Endometrial microvascular endothelial cells (primary cell): ENCODE data around the gene AGAP1. TPM values are rescaled to one million over a fixed set of nuclear protein-coding genes. Genes with fewer than 3 reads are reported as not detected.
"Not testable (repeated sequence)": the region's sequence is repeated elsewhere in the genome, so short reads cannot be mapped to it uniquely, and the experiment has no call there.

ENCODE experiments used
- in situ Hi-C: cut with HindIII; loops from 2 replicates; pipeline ENCODE4 v1.10.0; 2017; ENCODE audit warnings: low sequenced_read_pairs, low pct_unique_long_range_greater_than_20kb; ENCODE audit errors: inconsistent ontology term
- total RNA-seq: library from RNA; depleted of rRNA; stranded (reverse); fragments of >200 nt; gene quantifications from one replicate; pipeline ENCODE4 v1.2.3, GENCODE V29; 2015; ENCODE audit errors: inconsistent ontology term

AGAP1 gene
- total RNA-seq, 1 donor from 2014 or later, result 19.4 TPM

DNA sequence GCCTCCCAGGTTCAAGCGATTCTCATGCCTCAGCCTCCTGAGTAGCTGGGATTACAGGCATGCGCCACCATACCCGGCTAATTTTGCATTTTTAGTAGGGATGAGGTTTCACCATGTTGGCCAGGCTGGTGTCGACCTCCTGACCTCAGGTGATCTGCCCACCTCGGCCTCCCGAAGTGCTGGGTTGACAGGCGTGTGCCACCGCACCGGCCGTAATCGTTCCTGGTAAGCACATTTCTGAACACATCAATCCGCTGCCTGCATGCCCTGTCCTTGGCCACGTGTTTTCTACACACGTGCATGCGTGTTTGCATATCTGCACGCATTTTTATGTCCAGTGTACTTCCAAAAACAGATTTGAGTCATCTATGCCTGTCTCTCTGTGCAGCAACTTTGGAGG, 597.0 kb downstream of the AGAP1 start:
- in situ Hi-C loops, result not testable (repeated sequence)

DNA sequence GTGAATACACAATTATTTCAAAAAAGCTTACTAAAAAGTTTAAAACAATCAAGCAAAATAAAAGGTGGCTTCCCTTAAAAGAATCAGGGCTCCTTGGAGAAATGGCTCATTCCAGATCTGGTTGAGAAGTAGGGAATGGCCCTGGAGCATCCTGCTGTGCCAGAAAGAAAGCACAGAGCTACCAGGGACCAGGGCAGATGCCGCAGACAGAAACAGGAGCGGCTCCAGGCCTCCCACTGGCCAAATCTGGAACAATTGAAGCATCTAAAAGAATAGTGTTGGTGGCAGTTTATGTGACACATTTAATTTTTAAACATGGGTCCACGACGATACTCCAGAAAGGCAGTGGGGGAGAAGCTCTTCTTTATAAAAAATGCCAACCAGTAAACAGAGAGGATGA, 598.9 kb downstream of the AGAP1 start:
- in situ Hi-C loops, result no loop called here

DNA sequence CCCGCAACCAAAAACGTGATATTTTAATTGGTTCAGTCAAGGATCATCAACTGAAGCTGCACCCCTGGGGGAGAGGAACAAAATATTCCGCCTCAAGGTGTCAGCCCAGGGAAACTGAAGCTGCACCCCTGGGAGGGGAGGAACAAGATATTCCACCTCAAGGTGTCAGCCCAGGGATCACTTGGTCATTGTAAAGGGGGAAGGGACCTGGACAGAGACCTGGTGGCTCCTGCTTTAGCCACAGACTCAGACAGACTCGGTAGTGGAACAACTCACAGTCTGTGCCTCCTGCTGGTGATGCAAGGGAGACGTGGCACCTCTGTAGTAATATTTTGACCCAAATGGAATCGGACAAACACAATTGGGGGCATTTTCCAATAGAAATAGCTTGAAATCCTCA, 599.3 kb downstream of the AGAP1 start:
- in situ Hi-C loops, result no loop called here

DNA sequence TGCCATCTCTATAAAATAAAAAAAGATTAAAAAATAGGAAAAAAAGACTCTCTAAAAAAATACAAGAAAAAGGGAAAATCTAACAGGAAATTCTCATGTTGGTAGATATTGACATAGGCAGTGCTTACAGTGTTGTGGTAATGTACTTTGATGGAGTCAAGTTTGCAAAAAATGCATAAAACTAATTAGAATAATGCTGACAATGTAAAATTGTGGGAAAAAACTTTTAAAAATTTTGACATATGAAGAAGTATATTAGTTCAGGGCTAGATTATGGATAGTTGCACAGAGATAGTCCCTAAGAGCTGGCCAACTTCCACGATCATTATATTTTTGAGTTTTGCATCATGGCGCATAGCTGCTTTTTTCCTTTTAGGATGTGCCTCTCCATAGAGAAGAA, 601.7 kb downstream of the AGAP1 start:
- in situ Hi-C loops, result no loop called here

DNA sequence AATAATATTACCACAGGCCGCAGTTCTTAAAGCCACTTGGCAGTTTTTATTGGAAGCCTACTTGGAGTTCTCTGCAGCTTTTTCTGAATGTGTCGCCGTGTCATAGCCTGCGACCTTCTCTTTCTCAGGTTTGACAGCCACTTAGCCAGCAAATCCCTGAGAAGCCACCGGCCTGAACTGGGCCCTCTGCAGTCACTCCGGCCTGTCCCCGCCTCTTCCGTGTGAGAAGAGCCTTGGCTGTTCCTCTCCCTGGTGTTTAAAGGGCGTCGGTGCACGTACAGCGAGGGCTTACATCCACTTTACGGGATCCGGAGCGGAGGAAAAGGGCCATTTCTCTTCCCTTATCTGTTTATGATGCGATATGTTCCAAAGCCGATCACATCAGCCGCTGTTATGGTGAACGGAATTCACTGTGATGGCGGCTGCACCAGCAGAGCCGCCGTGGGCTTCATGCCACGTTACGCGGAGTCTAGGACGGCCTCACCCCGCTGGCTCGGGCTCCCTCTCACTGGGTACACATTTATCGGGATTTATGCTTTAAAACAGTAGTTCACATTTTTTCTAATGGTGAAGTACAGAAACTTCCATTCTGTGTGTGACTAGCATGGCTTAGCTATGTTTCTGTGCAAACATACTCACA, 607.6 kb downstream of the AGAP1 start:
- in situ Hi-C loops, result no loop called here

DNA sequence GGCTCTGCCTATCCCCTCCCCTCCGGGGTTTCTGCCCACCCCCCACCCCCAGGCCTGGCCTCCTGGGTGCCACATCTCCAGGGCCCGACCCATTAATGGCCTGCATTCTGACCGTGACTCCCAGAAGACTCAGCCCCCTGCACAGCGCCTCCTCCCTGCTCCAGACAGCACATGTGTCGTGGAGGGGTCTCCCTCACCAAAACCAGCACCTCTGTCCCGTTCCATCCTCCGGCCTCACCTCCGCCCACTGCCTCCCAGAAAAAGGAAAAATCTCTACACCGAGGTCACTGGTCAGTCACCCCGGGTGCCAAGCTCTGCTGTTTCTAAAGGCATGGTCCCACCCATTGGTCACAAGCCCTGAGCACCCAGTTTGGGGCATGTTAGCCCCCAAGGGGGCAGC, 609.1 kb downstream of the AGAP1 start:
- in situ Hi-C loops, result no loop called here

DNA sequence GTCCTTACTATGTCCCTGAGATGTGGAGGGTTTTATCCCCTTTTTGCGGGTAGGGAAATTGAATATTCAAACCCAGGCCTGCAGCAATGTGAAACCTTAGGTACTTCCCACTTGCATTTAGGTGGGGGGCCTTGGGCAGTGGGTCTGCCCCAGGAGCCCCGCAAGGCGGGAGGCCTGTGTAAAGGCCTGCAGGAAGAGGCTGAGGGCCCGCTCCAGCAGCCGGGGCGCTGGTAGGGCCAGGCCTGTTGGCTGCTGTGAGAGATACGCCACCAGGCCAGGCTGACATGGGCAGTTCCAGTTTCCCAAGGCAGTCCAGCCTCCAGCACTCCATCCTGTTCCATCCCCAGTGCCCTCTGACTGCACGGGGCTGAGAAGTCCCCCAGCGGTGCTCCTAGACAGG, 610.1 kb downstream of the AGAP1 start:
- in situ Hi-C loops, result no loop called here

DNA sequence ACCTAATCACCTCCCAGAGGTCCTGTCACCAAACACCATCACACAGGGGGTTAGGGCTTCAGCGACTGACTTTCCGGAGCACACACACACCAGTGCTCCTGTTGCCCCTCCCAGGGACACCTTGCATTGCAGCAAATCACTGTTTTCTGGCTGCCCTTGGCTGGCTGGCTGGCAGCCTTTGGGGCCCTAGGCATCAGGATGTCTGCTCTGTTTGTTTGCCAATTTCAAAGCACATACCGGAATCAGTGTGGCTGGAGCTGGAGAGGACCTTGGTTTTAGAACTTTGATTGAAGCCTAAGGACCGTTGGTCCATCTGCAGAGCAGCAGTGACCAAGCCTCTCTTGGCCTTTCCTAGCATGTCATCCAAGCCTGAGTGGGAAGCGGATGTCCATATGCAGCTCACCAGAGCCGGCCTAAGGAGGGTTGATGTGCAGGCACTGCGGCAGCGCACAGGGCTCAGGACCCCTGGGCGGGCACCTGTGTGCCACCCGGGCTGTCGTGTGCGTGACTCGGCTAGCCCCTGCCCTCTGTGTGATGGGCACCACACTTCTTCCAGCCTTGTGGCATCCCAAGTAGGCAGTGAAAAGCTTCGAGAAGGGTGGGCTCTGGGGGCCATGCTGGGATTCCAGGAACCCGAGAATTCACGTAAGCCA, 612.2 kb downstream of the AGAP1 start:
- in situ Hi-C loops, result no loop called here

DNA sequence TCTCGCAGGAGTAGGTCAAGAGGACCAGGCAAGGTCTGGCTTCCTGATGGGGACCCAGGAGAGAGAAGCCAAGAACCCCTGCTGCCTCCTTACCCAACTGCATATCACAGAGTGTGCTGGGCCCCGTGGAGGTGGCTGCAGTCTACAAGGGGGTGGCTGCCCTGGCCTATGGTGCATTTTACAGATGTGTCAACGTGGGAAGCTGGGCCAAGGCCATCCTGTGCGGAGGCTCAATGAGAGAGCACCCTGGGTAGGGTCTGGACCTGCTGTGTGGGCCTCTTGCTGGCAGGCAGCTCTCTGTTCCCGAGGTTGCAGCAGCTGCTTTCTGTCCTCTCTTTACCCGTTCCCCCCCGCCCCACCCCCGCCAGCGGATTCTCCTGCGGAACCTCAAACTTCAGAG, 612.9 kb downstream of the AGAP1 start:
- in situ Hi-C loops, result no loop called here

DNA sequence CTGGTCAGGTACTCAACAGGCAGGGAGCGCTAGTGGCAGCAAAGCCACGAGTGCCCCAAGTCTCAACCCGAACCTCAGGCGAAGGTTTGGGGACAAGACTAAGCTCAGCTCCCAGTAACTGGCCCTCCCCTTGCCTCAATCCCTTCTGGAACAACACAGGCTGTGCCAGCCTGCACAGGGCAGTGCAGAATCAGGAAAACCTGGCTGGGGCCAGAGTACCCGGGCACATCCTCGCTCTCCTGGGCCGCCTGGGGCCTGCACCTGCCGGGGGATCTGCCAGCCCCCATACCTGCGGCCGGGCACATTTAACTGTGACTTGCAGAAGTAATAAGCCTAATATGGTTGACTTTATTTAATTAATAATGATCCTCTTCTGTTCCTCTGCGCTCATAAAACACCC, 613.7 kb downstream of the AGAP1 start:
- in situ Hi-C loops, result no loop called here

DNA sequence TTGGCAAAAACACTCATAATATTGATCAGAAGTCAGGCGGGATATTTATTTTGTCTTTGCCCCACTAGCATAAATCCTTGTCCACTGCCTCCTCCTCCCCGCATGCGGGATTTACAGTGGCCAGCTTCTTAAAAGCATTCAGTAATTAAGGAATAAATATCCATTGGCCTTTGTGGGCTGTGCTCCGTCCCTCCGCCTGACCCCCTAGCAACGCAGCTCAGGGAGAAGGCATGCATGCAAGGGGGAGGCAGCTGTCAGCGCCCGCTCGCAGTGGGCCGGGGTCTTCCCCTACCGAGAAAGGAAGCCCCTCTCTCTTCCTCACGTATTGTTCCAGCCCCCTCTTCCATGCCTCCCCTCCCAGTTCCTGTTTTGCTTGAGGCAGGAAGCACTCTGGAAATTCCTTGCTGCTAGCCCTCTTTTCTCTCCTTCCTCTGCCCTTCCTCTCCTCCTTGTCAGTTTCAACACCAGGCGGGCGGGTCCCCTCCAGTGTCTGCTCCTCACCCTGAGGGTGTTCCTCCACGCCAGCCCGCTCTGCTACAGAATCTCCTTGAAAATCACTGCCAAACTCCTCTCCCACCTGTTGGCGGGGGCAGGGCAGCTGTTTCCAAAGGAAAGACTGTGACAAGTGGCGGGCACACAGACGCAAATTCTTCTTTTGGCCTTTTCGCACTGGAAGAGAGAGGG, 614.2 kb downstream of the AGAP1 start:
- in situ Hi-C loops, result no loop called here

DNA sequence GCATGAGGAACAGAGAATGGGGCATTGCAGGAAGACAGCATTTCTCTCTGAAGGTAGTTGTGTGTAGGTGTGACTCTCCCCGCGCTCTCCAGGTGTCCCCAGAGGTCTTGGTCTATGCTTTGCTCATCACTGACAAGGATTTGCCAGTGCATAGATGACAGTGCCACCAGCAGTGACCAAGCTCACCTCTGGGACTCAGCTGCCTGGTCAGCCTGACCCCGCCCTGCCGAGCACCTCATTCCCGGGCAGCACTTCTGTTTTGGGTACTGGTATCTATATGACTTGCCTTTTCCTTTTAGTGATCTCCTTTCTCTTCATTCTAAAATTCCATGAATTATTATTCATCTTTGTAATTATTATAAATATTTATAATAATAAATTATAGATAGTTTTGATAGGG, 615.2 kb downstream of the AGAP1 start:
- in situ Hi-C loops, result no loop called here

DNA sequence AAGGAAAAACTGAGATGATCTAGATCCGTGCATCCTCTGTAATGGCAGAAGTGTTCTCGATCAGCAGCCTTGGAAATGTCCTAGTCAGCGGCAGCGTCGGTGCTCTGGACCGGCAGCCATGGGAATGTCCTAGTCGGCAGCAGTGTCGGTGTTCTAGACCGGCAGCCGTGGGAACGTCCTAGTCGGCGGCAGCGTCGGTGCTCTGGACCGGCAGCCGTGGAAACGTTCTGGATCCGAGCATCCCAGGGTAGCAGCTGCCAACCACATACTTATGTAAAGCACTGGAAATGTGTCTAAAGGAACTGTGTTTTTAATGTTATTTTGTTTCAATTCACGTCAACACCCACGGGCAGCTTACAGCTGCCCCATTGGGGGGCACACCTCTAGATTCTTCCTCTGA, 615.6 kb downstream of the AGAP1 start:
- in situ Hi-C loops, result no loop called here

DNA sequence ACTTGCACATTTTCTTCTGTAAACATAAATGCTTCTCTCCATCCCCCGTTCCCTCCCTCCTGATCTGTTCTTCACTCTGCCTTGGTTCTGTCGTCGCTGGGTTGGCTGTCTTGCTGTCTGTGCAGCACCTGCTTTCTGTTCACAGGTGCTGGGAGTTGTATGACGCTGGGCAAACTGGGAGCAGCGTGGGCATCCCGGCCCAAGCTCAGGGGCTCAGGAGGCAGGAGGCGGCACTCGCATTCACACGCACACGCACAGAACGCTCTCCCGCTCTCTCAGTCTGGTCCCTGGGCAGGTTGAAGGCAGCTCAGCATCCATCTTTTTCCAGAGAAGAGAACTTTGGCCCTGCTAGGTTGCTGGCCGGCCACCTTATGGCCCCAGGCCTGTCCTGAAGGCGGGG, 618.6 kb downstream of the AGAP1 start:
- in situ Hi-C loops, result no loop called here

DNA sequence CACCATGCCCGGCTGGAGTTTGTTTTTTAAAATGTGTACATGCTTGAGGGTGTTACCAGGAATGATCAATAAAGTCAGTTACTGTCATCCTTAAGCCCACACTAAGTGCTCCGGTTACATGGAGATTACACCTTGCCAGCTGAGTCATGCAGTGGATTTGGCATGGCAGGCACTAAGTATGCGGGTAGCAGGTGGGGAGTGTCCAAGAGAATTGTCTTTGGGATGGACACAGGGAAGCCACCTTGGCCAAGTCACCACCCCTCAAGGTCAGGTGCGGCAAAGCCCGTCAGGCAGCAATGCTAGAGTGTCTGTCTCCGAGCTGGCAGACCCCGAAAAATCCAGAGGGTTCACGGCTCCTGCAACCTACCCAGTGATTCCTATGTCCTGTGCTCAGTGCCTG, 619.6 kb downstream of the AGAP1 start:
- in situ Hi-C loops, result no loop called here

DNA sequence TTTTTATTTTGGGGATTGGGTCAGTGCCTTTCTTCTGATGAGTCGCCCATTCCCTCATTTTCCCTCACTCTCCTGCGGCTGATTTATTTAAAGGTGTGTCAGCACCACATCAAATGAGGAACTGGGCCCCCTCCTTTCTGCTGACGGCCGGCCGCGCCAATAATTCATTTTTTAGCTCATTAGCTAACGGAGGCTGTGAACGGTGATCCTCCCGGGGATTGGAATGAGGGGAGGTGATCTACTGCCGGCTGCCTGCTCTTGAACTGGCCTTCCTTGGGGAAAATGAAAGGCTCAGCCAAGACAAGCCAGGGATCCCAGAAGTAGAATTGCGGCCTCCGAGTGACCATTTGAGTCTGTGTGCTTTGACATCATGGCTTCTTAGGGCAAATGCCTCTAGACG, 620.1 kb downstream of the AGAP1 start:
- in situ Hi-C loops, result no loop called here

DNA sequence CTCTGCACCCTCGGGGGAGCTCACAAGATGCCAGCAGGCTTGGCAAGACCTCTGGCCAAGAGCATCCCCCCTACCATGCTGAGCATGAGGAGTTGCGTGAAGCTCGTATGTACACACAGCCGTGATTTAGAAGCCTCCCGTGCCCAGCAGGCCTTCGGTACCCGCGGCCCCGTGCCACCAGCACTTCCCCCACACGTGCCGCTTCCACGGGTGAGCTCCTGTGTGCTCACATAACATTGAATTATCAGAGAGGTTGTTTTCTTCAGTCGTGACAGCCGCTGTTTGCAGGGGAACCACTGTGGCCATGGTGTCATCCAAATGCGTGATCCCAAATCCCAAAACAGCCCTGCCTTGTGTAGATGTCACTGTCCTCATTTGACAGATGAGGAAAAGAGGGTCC, 621.1 kb downstream of the AGAP1 start:
- in situ Hi-C loops, result no loop called here

DNA sequence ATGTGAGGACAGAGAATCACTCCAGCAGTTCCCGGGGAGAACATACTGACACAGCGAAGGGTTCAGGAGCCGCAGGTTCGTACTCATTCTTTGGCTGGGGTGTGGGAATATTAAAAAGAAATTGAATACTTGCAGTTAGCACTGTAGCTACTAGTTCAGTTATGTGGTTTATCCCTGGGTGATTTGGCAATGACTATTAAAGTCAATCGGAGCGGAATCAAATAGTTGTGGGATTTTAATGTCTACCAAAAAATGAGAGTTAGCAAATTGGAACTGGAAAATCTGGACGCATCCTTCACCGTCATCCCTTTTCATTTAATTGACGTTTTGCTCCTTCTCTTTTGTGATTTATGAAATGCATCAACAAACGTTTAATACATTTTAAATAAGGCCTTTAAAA, 623.6 kb downstream of the AGAP1 start:
- in situ Hi-C loops, result no loop called here

DNA sequence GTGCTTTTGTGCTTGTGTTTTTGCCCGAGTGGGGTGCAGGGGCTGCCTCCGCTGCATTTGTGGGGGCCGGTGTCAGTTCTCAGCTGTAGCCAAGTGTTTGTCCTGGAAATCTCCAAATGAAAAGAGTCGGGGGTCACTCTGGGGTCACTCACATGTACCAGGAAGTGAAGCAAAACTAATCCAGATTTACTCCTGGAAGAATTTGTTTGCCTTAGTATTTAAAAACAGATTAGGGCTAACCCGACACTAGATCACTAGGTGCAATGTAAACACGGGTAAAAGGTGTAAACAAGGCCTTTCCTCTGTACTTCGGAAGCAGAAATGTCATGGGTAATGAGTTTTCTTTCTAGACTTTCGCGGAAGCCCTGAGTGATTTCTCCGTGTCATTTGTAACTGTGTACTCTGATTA, 624.0 kb downstream of the AGAP1 start:
- in situ Hi-C loops, result no loop called here

DNA sequence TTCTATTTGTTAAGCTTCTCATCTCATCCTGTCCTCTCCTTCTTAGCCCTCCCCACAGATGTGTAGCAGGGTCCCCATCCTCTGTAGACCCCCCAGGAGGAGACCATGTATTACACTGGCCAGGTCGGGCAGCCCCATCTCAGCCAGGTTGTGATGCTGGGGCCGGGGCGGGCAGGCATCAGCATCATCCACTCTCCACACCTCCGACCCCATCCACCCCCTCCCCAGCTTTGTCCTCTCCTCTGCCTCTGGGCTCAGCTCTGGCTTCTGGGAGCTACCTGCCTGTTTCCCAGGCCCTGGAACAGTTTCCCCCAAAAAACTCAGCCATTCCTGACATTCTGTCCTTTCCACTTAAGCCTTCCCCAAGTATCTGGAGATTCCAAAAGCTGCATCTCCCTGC, 625.2 kb downstream of the AGAP1 start:
- in situ Hi-C loops, result no loop called here
